Occipital lobe (tissue), 2 donors: ENCODE measurements around the gene PALM3. TPM values are rescaled to one million over a fixed set of nuclear protein-coding genes. Genes with fewer than 3 reads are reported as not detected.

ENCODE experiments used
- DNase-seq: peaks from one replicate; lab custom pipeline; 2025; lab: John Stamatoyannopoulos, UW
- total RNA-seq: library from RNA; depleted of rRNA; stranded (reverse); fragments of >200 nt; gene quantifications from one replicate; pipeline ENCODE4 v1.2.3, GENCODE V29; 2014

PALM3 gene
- total RNA-seq, 1 donor from 2014 or later, result 3.4 TPM

DNA sequence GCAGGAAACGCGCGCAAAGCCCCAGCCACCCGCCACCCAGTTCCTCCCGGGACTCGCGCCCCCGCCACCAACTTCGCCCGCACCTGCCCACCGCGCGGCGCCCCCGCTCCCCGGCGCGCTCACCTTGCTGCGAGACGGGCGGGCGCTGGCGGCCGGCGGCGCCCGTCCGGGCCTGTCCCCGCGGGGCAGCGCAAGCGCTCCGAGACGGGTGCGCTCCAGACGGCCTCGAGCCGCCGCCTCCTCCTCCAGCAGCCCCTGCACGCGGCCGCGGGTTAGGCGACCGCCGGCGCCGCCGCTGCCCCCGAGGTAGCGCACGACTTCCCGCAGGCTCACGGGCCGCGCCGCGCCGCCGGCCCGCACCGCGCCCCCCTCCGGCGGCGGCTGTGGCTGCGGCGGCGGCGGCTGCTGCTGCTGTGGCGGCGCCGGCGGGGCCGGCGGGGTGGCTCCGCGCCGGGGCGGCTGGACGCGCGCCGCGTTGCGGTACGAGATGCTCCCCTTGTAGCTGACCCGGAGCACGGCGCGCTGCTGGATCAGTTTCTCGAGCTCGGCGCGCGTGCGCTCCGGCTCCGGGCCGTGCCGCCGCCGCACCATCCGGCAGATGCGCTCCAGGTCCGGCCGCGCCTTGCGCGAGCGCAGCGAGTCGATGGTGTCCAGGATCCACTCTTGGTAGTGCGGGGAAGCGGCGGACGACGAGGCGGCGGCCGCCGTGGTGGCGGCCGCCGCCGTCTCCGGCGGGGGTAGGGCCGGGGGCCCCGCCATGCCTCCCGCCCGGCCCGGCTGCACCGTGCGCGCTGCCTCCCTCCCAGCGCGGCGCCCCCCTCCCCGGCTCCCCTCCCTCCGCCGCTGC is 28.0 kb upstream of the PALM3 start:
- DNase-seq, result peak; percentile 15

DNA sequence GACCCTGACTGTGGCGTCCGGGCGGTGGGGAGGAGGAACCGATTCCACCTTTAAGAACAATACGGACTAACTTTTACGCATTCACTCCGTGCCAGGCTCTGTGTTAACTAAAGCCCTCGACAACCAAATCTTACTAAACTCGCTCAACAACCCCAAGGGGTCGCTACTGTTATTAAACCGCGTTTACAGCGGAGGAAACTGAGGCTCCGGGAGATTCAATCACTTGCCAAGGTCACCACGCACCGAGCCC is 27.5 kb upstream of the PALM3 start:
- DNase-seq, result no peak

DNA sequence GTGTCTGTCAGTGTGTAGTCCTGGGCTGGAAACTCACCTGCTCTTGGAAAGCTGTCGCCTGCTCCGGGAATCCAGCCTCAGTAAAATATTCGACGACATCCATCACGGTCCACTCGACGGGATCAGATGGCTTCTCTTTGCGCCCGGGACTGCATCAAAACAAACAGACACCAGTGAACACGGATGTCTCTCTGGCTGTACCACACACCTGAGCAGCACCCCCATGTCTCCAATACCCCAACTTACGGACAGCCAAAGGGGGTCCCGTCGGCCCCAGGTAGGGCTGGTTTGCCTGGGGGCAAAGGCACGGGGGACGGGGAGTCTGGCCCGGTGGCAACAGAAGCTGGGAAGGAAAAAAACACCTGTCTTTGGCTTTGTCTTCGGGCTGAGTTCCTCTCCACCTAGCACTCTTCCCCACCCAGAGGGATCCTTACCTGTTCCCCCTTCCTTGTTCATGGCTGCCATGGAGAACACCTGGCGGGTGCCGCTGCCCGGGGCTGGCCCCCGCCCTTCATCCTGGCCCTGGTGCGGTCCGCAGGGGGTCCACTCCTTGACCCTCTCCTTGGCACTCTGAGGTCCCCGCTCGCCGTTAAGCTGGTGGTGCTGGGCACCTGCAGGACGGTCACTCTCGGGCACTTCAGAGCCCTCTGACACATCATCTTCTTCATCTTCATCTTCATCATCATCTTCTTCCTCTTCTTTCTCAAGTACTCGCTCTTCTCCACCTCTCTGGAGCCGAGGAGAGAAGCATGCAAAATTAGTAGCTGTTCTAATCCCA is 26.9 kb upstream of the PALM3 start:
- no peak for DNase-seq

DNA sequence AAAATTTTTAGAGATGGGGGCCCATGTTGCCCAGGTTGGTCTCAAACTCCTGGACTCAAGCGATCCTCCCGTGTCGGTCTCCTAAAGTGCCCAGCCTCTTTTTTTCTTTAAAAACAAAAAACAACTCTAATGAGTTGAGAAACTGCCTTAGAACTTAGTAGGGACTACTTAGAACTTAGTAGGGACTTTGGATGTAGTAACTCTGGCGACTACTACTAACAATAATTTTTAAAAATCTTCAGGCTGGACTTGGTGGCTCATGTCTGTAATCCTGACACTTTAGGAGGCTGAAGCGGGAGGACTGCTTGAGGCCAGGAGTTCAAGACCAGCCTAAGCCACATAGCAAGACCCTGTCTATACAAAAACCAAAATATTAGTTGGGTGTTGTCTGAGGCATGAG is 24.2 kb upstream of the PALM3 start:
- DNase-seq, result no peak

DNA sequence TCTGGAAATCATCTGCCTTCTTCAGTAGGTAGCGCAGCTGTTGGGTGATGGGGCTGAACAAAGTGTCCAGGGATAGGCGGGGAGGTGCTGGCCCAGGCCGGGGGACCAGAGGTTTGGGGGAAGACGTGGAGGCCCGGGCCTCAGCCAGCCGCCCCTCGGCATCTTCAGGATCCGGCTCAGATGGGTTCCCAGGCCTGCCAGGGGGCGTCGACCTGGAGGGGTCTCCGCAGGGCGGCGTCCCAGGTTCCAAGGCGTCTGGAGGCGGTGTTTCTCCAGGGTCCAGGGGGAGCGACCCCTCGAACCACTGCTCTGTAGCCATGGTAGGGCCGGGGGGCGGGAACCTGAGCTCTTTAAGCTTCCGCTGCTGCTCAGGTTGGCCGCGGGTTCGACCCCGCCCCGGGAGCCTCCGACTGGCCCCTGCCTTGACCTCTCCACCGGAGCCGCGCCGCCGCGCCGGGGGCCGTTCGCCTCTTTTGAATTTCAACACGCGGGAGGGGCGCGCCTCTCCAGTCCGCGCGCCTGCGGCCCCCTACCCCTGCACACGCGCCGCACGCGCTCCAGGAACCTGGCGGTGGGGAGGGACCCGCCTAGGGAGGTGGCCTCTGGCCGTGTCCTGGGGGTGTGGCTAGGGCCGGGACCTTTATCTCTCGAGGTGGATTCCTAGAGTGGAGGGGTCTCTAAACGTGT is 23.6 kb upstream of the PALM3 start, which contains the start of gene C19orf67:
C19orf67 (minus strand) TSS at position 475 of the 687 bp plus-strand sequence; CDS start at position 319, 156 bp downstream.
- no peak for DNase-seq

DNA sequence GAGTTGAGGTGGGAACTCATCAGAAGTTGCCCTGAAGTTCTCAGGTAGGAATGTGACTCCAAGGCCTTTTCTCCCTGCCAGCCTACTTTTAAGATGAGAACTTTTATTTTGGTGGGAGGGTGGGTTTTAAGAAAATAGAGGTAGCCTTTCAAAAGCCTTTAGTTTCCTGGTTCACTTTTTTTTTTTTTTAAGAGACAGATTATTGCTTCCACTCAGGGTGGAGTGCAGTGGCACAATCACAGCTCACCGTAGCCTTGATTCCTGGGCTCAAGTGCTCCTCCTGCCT is 20.7 kb upstream of the PALM3 start:
- DNase-seq, result no peak

DNA sequence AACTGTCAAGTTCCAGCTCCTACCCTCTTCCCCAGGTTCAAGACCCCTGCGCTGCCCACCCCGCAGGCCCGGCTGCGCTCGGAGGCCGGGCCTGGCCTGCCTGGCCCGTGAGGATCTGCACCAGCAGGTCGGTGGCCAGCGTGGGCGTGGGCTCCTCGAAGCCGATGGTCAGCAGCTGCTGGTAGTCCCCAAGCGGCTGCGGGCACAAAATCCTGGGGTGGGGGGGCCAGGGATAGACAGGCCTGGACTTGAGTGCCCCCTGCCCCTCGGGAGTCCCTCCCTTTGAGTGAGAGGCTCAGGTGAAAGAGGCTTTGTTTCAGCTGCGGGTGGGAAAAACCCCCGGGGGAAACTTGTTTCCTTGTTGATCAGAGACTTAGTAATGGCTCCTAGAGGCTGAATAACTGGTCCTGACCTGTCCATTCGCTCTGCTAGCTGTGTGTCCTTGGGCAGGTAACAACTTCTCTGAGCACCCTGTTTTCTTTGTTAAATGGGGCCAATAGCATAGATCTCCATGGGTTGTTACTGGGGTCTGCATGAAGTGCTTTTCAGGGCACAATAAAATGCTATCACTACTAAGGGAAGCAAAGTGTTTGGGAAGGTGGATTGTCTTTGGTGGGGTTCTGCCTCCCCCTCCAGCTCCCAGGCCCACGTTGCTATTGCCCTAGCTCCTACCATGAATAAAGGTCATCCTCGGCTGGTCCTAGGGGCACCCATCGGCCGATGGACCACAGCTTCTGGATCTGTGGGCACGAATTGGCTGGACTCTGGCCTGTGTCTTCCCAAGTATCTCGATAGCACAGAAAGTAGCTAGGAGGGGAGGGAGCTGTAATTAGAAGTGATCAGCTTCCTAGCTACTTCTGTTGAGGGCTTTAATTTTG is 20.2 kb upstream of the PALM3 start:
- DNase-seq, result no peak

DNA sequence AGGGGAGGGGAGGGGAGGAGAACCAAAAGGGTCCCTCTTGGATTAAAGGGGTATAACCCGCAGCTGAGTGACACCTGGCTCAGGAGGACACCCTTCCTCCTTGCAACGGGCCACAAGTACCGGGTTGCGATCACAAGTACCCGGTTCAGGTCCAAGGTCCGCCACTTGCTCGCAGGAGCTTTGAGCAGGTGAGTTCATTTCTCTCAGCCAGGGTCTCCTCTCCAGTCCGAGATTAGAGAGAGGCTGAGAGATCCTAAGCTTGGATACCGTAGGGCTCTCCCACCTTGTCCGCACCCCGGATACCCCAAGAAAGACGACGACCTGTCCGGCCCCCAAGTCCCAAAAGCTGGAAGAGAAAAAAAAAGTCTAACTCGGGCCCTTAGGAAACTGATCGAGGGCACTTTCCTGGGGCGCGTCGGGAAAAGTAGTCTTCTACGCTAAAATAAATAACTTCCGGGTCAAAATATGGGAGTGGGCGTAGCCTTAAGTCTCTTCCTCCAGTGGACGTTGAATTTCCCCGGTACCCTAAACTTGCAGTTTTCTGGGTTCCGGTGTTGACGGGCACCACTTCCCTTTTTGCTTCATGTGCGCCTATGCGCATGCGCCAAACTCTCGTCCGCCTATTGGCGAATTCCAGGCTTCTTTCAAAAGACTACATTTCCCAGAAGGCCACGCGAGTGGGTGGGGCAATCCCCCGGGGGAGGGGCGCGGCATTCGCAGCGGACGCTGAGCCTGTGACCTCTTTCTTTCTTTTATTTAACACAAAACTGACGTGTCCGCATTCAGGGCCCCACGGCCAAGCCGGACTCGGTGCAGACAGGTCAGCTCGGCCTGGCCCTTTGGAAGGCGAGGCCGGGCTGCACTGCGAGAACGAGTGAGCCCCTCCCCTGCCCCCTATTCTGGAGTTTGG is 19.3 kb upstream of the PALM3 start:
- DNase-seq, result peak; percentile 97

DNA sequence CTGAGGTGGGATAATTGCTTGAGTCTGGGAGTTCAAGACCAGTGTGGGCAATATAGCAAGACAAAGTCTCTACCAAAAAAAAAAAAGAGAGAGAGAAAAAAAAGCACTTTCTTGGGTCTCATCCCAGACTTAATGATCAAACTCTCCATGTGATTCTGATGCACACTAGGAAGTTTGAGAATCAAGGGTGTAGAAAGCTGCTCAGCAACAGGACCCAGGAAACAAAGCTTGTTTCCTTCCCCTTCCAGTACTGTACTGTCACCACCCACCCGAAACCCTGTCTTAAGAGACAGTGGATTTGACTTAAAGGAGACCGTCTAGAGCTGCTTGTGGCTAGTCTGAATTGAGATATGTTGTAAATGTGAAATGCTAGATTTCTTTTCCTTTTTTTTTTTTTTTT is 16.5 kb upstream of the PALM3 start:
- no peak for DNase-seq

DNA sequence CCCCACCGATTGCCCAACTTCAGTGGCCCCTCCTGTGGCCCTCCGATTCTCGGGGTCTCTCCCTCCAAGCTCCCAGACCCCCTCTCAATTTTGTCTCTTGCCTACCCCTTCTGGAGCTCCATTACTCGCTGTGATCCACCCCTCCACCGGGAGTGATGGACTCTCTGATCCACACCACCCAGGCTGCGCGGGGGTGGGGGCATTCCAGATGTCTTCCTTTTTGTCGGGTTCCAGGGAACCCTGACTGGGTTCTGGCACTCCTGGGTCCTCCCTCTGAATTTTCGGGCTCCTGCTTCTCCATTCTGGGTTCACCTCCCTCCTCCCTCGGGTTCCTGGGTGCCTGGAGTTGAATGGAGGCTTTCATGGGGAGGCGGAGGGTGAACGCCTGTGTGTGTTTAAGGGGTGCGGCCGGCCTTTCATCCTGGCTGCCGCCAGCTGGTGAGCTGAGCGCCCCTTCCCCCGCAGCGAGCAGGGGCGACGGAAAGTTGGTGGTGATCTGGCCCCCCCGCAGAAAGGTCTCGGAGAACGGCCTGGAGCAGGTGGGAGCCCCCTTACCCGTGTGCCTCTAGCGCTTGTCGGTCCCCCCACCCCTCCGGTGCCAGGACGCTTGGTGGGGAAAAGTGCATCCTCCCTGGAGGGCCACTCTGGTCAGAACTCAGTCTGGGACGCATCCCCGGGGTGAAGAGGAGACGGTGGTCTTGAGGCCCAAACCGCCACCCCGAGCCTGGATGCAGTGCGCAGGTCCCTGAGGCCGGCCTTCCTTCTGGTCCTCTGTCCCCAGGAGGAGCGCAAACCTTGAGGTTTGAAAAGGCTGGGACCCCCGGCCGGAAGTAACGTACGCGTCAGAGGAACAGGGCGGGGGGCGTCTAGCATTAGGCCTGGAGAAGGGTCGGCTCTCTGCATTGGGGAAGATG is 12.3 kb upstream of the PALM3 start:
- DNase-seq, result no peak

DNA sequence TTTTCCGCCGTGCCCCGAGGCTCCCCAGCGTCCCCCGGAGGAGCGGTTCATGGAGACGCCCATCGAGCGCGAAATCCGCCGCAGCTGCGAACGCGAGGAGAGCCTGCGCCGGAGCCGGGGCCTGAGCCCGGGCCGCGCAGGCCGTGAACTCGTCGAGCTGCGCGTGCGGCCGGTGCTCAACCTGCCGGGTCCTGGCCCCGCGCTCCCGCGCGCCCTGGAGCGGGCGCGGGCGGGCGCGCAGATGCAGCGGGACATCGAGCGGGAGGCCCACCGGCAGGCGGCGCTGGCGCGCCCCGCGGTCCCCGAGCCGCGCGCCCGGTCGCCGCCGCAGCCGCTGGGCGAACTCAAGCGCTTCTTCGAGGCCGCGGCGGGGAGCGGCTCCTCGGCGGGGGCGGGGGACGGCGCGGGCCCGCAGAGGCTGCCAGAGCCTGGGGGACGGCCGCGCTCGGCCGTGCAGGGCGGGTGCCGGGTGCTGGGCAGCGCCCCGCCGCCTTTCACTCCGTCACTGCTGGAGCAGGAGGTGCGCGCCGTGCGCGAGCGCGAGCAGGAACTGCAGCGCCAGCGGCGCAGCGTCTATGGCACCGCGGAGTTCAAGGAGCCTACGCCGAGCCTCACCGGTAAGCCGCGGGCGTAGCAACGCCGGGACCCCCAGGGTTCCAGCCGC is 11.5 kb upstream of the PALM3 start:
- DNase-seq, result peak; percentile 60

DNA sequence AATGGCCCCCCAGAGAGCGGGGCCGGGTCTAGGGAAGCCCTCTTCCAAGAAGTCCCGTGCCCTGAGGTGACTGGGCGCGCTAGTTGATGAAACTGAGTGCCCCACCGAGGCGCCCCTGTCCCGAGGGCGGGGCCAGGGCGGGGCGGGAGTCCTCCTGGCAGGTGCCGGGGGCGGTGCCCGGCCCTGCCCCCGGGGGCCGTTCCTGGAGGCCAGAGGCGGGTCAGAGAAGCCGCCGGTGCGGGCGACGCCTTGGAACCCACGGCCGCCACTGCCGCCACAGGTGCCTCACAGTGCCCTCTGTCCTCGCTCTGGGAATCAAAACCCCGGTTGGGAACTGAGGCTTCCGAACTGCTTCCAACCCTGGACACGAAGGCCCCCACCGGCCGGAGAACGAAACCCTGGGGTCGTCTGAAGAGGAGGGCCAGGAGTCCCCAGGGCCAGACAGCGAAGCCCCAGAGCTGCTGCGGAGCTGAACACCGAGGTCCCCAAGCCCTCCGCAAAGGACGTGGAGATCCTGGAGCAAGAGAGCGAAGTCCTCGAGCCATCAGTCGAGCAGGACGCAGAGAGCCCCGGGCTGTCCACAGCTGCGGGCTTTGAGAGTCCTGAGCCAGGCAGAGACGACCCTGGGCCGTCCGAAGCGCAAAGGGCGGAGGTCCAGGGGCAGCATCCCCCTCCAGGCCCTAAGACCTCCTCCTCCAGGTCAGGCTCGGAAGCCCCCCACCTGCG is 10.8 kb upstream of the PALM3 start, which contains the start of gene MISP3:
MISP3 (plus strand) TSS at position 252 of the 726 bp plus-strand sequence. CDS start 524 bp downstream, outside the sequence.
- DNase-seq, result no peak

DNA sequence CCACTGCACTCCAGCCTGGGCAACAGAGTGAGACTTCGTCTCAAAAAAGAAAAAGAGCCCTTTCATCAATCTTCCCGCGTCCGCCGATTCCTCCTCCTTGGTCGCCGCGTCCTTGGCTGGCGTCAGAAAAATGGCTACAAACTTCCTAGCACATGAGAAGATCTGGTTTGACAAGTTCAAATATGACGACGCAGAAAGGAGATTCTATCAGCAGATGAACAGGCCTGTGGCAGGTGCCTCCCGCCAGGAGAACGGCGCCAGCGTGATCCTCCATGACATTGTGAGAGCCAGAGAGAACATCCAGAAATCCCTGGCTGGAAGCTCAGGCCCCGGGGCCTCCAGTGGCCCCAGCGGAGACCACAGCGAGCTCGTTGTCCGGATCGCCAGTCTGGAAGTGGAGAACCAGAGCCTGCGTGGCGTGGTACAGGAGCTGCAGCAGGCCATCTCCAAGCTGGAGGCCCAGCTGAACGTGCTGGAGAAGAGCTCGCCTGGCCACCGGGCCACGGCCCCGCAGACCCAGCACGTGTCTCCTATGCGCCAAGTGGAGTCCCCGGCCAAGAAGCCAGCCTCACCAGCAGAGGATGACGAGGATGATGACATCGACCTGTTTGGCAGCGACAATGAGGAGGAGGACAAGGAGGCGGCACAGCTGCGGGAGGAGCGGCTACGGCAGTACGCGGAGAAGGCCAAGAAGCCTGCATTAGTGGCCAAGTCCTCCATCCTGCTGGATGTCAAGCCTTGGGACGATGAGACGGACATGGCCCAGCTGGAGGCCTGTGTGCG is 8.6 kb upstream of the PALM3 start:
- no peak for DNase-seq

DNA sequence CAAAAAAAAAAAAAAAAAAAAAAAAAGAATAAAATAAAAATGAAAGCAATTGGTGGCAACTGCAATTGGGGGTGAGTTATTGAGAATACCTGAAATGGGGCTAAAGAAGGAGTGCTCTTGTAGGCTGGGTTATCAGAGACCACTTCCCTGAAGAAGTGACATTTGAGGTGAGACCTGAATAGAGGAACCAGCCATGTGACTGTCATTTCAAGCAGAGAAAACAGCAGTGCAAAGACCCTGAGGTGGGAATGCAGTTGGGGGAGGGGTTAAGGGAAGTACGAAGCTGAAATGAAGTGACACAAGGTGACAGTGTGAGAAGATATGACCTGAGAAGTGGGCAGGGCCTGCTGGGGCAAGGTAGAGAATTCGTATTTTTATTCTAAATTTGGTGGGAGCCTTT is 4.3 kb upstream of the PALM3 start:
- no peak for DNase-seq

DNA sequence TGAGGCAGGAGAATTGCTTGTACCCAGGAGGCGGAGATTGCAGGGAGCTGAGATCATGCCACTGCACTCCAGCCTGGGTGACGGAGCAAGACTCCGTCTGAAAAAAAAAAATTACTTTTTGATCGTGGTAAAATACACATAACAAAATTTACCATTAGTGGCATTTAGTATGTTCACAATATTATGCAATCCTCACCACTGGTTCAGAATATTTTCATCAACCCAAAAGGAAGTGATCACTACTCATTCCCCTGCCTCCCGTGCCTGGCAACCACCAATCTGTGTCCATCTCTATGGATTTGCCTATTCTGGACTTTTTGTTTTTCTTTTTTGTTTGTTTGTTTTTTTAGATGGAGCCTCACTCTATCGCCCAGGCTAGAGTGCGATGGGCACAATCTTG is 1.2 kb upstream of the PALM3 start:
- no peak for DNase-seq

DNA sequence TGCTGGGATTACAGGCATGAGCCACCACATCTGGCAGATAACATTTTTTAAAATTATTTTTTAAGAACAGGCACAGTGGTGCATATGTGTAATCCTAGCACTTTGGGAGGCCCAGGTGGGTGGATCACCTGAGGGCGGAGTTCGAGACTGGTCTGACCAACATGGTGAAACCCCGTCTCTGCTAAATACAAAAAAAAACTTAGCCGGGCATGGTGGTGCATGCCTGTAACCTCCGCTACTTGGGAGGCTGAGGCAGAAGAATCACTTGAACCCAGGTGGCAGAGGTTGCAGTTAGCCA is 631 bp upstream of the PALM3 start:
- DNase-seq, result no peak

DNA sequence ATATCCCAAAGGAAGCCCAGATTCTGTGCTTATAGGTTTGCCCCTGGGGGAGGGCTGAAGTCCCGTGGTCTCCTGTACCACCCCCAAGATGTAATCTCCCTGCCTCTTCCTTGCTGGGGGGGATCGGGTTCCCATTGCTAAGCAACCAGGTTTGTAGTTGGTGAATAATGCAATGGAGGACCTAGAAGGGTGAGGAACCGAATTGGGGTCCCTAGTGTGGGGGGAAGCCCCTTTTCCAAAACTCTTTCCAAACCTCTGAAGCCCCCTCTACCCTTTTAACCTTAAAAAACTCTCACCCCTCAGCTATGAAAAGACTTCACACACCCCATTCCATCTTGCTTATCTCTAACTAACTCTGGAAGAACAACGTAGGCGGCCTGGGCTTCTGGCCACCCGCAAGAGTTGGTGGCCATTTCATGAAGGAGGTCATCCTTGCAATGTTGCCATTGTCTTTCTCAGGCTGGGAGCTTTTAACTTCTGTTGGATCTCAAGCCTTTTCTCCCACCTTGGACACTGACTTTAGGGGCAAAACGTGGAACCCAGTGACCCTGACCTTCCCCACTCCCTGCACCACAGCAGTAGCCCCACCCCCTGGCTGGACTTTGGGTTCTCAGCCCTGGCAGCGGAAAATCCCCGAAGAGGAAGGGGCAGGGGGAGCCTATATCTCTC is 661 bp downstream of the PALM3 start:
- no peak for DNase-seq
